Keratinocyte (primary cell): ENCODE results near the gene TRIM60. TPM values are rescaled to one million over a fixed set of nuclear protein-coding genes. Genes with fewer than 3 reads are reported as not detected.

Experiments used
- DNase-seq: peaks from one replicate; pipeline ENCODE4 v3.0.0-alpha.2; 2011; ENCODE audit warnings: low read depth, missing footprints, low spot score
- FAIRE-seq: peaks from 2 replicates; lab custom pipeline; 2011; peaks lifted over from hg19 to GRCh38; lab: Jason Lieb, UNC
- H2AFZ ChIP-seq: 2 replicates; pipeline ENCODE4 v1.6.0; 2012; ENCODE audit warnings: low read length, control low read depth, inconsistent platforms; ENCODE audit not compliant: control insufficient read depth
- H3K27ac ChIP-seq: 2 replicates; pipeline ENCODE4 v1.5.1; 2011; ENCODE audit warnings: low read length; ENCODE audit not compliant: control insufficient read depth, insufficient read depth
- H3K27me3 ChIP-seq: 3 replicates; pipeline ENCODE4 v1.6.0; 2011; ENCODE audit warnings: low read length; ENCODE audit not compliant: control insufficient read depth, insufficient read depth; ENCODE audit errors: extremely low read depth
- H3K36me3 ChIP-seq, 2 experiments: 2 replicates in 1 of 2; 3 replicates in 1 of 2; pipeline ENCODE4 v1.5.1; 2011; ENCODE audit warnings: low read length in 2 of 2, mild to moderate bottlenecking in 1 of 2; ENCODE audit not compliant: control insufficient read depth in 2 of 2, insufficient read depth in 2 of 2; ENCODE audit errors: extremely low read depth in 1 of 2
- H3K4me1 ChIP-seq: 3 replicates; pipeline ENCODE4 v1.5.1; 2011; ENCODE audit warnings: low read length; ENCODE audit not compliant: control insufficient read depth, insufficient read depth; ENCODE audit errors: extremely low read depth
- H3K4me2 ChIP-seq: 3 replicates; pipeline ENCODE4 v1.6.0; 2011; ENCODE audit warnings: low read depth, low read length; ENCODE audit not compliant: control insufficient read depth, insufficient read depth; ENCODE audit errors: extremely low read depth
- H3K4me3 ChIP-seq, 3 experiments: fragments of 200-600 bp in 1 of 3; sonication (generic) in 1 of 3; 2 replicates in 2 of 3; 3 replicates in 1 of 3; pipeline ENCODE4 v1.5.1; 2011 to 2016; ENCODE audit warnings: low read length in 3 of 3, mild to moderate bottlenecking in 3 of 3, control low read depth in 2 of 3, inconsistent platforms in 1 of 3, low read depth in 1 of 3, mixed read lengths in 1 of 3, mixed run types in 1 of 3, moderate library complexity in 1 of 3; ENCODE audit not compliant: control insufficient read depth in 2 of 3, insufficient read depth in 2 of 3; ENCODE audit errors: extremely low read depth in 1 of 3
- H3K79me2 ChIP-seq: 2 replicates; pipeline ENCODE4 v1.6.0; 2012; ENCODE audit warnings: low read length; ENCODE audit not compliant: control insufficient read depth, insufficient read depth
- H3K9ac ChIP-seq: 3 replicates; pipeline ENCODE4 v1.6.0; 2011; ENCODE audit warnings: low read length; ENCODE audit not compliant: control insufficient read depth, insufficient read depth; ENCODE audit errors: extremely low read depth
- H3K9me1 ChIP-seq: 3 replicates; pipeline ENCODE4 v1.6.0; 2011; ENCODE audit warnings: low read length; ENCODE audit not compliant: control insufficient read depth, insufficient read depth; ENCODE audit errors: extremely low read depth
- H3K9me3 ChIP-seq: 2 replicates; pipeline ENCODE4 v1.5.1; 2012; ENCODE audit warnings: low read depth, low read length; ENCODE audit not compliant: control insufficient read depth
- H4K20me1 ChIP-seq: 3 replicates; pipeline ENCODE4 v1.6.0; 2011; ENCODE audit warnings: low read length; ENCODE audit not compliant: control insufficient read depth, insufficient read depth; ENCODE audit errors: extremely low read depth
- CTCF ChIP-seq, 3 experiments: IDR thresholded peaks in 1 of 3; conservative IDR thresholded peaks in 1 of 3; optimal IDR thresholded peaks in 1 of 3; 2 replicates in 2 of 3; 3 replicates in 1 of 3; pipeline versions ENCODE3 to v1.5.1; 2011; ENCODE audit warnings: low read length in 3 of 3, mild to moderate bottlenecking in 3 of 3, moderate library complexity in 2 of 3, control low read depth in 1 of 3, inconsistent platforms in 1 of 3; ENCODE audit not compliant: insufficient read depth in 2 of 3; ENCODE audit errors: extremely low read depth in 1 of 3
- EZH2 ChIP-seq: IDR thresholded peaks from one replicate; pipeline ENCODE4 v1.6.1; 2012; ENCODE audit warnings: inconsistent platforms, mild to moderate bottlenecking, low read length, moderate library complexity
- dilution Hi-C: fragments of 300-500 bp; cut with MboI; formaldehyde crosslinking; loops from one replicate; pipeline ENCODE4 v1.7.0; 2020; ENCODE audit warnings: low sequenced_read_pairs; ENCODE audit not compliant: extremely low pct_ligation_motif_present
- polyA plus RNA-seq, 5 experiments: library from polyadenylated mRNA; depleted of rRNA in 3 of 5; stranded (reverse) in 3 of 5; stranded (forward) in 1 of 5; unstranded in 1 of 5; fragments of >200 nt; gene quantifications; 1 replicate in 1 of 5; 2 replicates in 3 of 5; 3 replicates in 1 of 5; pipeline versions ENCODE4 v1.2.1 to v1.2.3, GENCODE V29; 2011 to 2012; ENCODE audit warnings: missing spikeins in 2 of 5, low read depth in 1 of 5, low replicate concordance in 1 of 5

TRIM60 gene
- polyA plus RNA-seq, 1 donor (not counting 4 experiments of a cell fraction or from before 2014, with no cell fraction given) = not detected

GRCh38 chr4:165010487-165010886 is 21.3 kb upstream of the TRIM60 start:
- FAIRE-seq = no peak
- H3K9ac ChIP-seq = no peak overlapping the region
- no peak overlapping the region for H3K4me2 ChIP-seq
- no peaks in the 10 kb centered on the region for H3K36me3 ChIP-seq
- dilution Hi-C loops = no loop called here
- no peak overlapping the region for H3K27ac ChIP-seq
- H3K4me1 ChIP-seq = no peaks in the 10 kb centered on the region
- H3K9me3 ChIP-seq = no peaks in the 10 kb centered on the region
- H3K9me1 ChIP-seq = no peaks in the 10 kb centered on the region
- H4K20me1 ChIP-seq = no peaks in the 10 kb centered on the region
- no peaks in the 10 kb centered on the region for H3K79me2 ChIP-seq
- TF ChIP-seq EZH2 (no peak), CTCF (optimal IDR thresholded peaks at IDR 0.05 in 1 of 3, IDR thresholded peaks at IDR 0.05 in 1 of 3, conservative IDR thresholded peaks at IDR 0.05 in 1 of 3; ENCODE audit: extremely low read depth in 1 of 3, insufficient read depth in 2 of 3, low read length in 3 of 3) (no peak)
- H3K4me3 ChIP-seq = no peak overlapping the region
- H3K27me3 ChIP-seq = no peaks in the 10 kb centered on the region
- no peak overlapping the region for H2AFZ ChIP-seq
- no peak for DNase-seq

GRCh38 chr4:165010991-165011390 is 20.8 kb upstream of the TRIM60 start:
- no peaks in the 10 kb centered on the region for H3K36me3 ChIP-seq
- DNase-seq (no peak), FAIRE-seq (no peak)
- H3K4me3 ChIP-seq = no peak overlapping the region
- no peak overlapping the region for H3K9ac ChIP-seq
- H3K79me2 ChIP-seq = no peaks in the 10 kb centered on the region
- no peaks in the 10 kb centered on the region for H3K9me1 ChIP-seq
- H4K20me1 ChIP-seq = no peaks in the 10 kb centered on the region
- H3K4me2 ChIP-seq = no peak overlapping the region
- H3K27me3 ChIP-seq = no peaks in the 10 kb centered on the region
- no peak overlapping the region for H3K27ac ChIP-seq
- H2AFZ ChIP-seq = no peak overlapping the region
- no peaks in the 10 kb centered on the region for H3K4me1 ChIP-seq
- no peaks in the 10 kb centered on the region for H3K9me3 ChIP-seq
- dilution Hi-C loops = no loop called here
- no peak for TF ChIP-seq EZH2
- TF ChIP-seq CTCF (optimal IDR thresholded peaks at IDR 0.05 in 1 of 3, IDR thresholded peaks at IDR 0.05 in 1 of 3, conservative IDR thresholded peaks at IDR 0.05 in 1 of 3; ENCODE audit: extremely low read depth in 1 of 3, insufficient read depth in 2 of 3, low read length in 3 of 3) = no peak
